Neural cell (in vitro differentiated cells): ENCODE results near the gene BTBD18.

Experiments
- CTCF ChIP-seq: fragments of 450-650 bp; IDR thresholded peaks from 2 replicates; pipeline ENCODE4 v1.5.1; 2014; ENCODE audit warnings: antibody characterized with exemption, mild to moderate bottlenecking, moderate library complexity; ENCODE audit not compliant: poor library complexity, severe bottlenecking
- EP300 ChIP-seq: fragments of 450-650 bp; conservative IDR thresholded peaks from 2 replicates; pipeline ENCODE4 v1.6.1; 2014; ENCODE audit warnings: antibody characterized with exemption, mild to moderate bottlenecking, moderate library complexity; ENCODE audit not compliant: poor library complexity, severe bottlenecking
- EZH2 ChIP-seq: fragments of 200-600, 300-800 bp; shearing (Covaris generic), sonication (generic); IDR thresholded peaks from 2 replicates; pipeline ENCODE4 v1.6.1; 2014; ENCODE audit warnings: antibody characterized with exemption, low read length, borderline replicate concordance, mild to moderate bottlenecking; ENCODE audit not compliant: insufficient read depth, poor library complexity, severe bottlenecking
- POLR2AphosphoS5 ChIP-seq: IDR thresholded peaks from 2 replicates; pipeline ENCODE4 v1.6.1; 2012
- RAD21 ChIP-seq: fragments of 450-650 bp; conservative IDR thresholded peaks from 2 replicates; pipeline ENCODE4 v1.6.1; 2014; ENCODE audit warnings: antibody characterized with exemption, mild to moderate bottlenecking, moderate library complexity
- TAF1 ChIP-seq: IDR thresholded peaks from 2 replicates; pipeline ENCODE4 v1.6.1; 2012; ENCODE audit warnings: low read depth

DNA sequence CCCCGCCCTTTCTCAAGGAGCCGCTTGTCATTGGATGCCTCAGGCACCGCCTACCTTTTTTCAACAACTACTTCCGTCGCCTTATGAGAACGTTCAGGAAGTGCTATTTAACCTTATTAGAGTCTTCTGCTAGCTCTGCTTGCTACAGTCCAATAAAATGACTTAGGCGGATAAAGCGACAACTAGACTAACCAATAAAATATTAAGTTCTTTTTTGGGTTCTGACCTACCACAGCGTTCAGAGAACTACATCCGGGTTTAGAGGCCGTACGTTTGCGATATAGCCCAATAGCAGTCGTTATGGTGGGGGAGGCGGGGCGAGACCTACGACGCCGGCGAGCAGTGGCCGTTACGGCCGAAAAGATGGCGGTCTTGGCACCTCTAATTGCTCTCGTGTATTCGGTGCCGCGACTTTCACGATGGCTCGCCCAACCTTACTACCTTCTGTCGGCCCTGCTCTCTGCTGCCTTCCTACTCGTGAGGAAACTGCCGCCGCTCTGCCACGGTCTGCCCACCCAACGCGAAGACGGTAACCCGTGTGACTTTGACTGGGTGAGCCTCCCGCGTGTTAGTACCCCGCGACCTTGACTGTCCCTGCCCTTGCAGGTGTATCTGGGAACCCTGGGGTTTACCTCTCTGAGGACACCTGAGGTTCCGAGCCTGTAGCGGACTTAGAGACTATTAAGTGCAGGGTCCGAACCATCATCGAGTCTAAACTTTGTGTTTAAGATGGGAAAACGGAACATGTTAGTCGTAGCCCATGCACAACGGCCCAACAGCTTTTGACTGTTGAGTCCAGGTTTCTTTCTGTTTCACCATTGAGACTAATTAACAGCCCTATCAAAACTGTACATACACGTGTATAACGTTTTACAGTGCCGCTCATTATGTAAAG is 39.1 kb downstream of the BTBD18 start, which contains the start of gene TMX2:
- TF ChIP-seq POLR2AphosphoS5: peak; percentile 86
- no peak for TF ChIP-seq CTCF
- no peak for TF ChIP-seq EZH2
- no peak for TF ChIP-seq TAF1
- TF ChIP-seq RAD21: peak; percentile 32
- peak; percentile 18 for TF ChIP-seq EP300
